ENCODE results near the gene ACP5. TPM values are rescaled to one million over a fixed set of nuclear protein-coding genes. Genes with fewer than 3 reads are reported as not detected.
"Not testable (repeated sequence)": the region's sequence is repeated elsewhere in the genome, so short reads cannot be mapped to it uniquely, and the experiment has no call there.

The ACP5 gene
- total RNA-seq, 4 donors from 2014 or later = 16.5 to 36.3 (median 23.4) TPM

DNA sequence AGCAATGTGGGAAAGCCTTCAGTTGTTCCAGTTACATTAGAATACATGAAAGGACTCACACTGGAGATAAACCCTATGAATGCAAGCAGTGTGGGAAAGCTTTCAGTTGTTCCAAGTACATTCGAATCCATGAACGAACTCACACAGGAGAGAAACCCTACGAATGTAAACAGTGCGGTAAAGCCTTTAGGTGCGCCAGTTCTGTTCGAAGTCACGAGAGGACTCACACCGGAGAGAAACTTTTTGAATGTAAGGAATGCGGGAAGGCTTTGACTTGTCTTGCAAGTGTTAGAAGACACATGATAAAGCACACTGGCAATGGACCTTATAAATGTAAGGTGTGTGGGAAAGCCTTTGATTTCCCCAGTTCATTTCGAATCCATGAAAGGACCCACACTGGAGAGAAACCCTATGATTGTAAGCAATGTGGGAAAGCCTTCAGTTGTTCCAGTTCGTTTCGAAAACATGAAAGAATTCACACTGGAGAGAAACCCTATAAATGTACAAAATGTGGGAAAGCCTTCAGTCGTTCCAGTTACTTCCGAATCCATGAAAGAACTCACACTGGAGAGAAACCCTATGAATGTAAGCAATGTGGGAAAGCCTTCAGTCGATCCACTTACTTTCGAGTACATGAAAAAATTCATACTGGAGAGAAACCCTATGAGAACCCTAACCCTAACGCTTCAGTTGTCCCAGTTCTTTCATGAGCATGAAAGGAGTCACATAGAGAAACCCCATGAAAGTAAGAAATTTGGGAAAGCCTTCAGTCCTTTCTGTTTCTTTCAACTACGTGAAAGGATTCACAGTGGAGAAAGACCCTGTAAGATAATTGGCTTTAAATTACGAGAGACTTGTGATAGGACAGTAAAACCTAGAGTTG lies 40.0 kb upstream of the ACP5 start:
- DNase-seq = no peak
- Histone ChIP-seq H3K9me3 (peaks cover 0 to 25% (median 9%) of the 10 kb centered on the region in 4 donors), H3K27me3 (no peaks in the 10 kb centered on the region), H3K4me1 (no peaks in the 10 kb centered on the region), H3K27ac (no peak overlapping the region), H3K36me3 (peaks cover 0 to 69% (median 4%) of the 10 kb centered on the region in 3 donors), H3K4me3 (no peak overlapping the region)
- TF ChIP-seq, protein P1, sequence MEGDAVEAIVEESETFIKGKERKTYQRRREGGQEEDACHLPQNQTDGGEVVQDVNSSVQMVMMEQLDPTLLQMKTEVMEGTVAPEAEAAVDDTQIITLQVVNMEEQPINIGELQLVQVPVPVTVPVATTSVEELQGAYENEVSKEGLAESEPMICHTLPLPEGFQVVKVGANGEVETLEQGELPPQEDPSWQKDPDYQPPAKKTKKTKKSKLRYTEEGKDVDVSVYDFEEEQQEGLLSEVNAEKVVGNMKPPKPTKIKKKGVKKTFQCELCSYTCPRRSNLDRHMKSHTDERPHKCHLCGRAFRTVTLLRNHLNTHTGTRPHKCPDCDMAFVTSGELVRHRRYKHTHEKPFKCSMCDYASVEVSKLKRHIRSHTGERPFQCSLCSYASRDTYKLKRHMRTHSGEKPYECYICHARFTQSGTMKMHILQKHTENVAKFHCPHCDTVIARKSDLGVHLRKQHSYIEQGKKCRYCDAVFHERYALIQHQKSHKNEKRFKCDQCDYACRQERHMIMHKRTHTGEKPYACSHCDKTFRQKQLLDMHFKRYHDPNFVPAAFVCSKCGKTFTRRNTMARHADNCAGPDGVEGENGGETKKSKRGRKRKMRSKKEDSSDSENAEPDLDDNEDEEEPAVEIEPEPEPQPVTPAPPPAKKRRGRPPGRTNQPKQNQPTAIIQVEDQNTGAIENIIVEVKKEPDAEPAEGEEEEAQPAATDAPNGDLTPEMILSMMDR (IDR thresholded peaks at IDR 0.05) = no peak
- TF ChIP-seq POLR2A (IDR thresholded peaks at IDR 0.05) = no peak

DNA sequence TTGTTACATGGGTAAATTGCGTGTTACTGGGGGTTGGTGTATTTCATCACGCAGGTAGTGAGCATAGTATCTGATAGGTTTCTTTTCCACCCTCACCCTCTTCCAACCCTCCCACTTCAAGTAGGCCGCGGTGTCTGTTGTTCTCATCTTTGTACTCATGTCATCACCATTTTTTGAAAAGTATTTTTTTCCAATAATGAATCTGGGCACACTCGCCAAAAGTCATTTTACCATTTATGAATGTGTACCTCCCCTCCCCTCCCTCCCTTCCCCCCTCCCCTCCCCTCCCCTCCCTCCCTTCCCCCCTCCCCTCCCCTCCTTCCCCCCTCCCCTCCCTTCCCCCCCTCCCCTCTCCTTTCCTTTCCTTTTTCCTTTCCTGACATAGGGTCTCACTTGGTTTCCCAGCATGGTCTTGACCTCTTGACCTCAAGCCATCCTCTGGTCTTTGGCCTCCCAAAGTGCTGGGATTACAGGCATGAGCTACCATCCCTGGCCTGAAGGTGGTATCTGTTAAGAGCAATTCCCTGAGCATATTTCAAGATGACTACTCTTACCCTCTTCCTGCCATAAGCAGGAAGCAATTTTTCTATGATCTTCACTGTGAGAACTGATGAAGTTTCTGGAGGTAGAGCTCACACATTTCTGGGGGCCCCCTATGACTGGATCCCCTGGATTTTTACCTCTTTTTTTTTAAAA lies 35.5 kb upstream of the ACP5 start:
- TF ChIP-seq, protein P1 (IDR thresholded peaks at IDR 0.05) = peak in 1 of 6 experiments; percentile 8
- TF ChIP-seq POLR2A (IDR thresholded peaks at IDR 0.05) = no peak
- DNase-seq = no peak
- H3K9me3 ChIP-seq = peaks cover 0 to 22% (median 6%) of the 10 kb centered on the region in 4 donors
- no peak overlapping the region for H3K27ac ChIP-seq
- H3K4me1 ChIP-seq = no peaks in the 10 kb centered on the region
- H3K4me3 ChIP-seq = no peak overlapping the region
- H3K36me3 ChIP-seq = peaks cover 0 to 42% (median 4%) of the 10 kb centered on the region in 3 donors
- no peaks in the 10 kb centered on the region for H3K27me3 ChIP-seq

DNA sequence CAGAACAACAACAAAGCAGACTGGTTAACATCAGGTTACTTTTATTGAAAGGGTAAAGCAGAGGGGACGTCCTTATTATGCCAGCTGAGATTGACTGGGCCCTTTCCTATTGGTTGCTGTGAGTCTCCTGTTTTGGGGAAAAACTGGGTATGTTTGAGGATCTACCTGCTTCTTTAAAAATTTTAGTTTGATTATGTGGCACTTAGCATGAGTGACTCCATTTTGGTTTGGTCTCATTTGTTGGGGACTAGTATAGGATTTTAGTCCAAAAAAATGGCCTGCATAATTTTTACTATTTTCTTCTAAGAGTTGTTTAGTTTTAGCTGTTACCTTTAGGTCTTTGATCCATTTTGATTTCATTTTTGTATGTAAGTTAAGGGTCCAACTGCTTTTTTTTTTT lies 34.3 kb upstream of the ACP5 start:
- no peak for DNase-seq
- no peak for TF ChIP-seq POLR2A (IDR thresholded peaks at IDR 0.05)
- TF ChIP-seq, protein P1 (IDR thresholded peaks at IDR 0.05) = no peak
- H3K4me1 ChIP-seq = no peaks in the 10 kb centered on the region

DNA sequence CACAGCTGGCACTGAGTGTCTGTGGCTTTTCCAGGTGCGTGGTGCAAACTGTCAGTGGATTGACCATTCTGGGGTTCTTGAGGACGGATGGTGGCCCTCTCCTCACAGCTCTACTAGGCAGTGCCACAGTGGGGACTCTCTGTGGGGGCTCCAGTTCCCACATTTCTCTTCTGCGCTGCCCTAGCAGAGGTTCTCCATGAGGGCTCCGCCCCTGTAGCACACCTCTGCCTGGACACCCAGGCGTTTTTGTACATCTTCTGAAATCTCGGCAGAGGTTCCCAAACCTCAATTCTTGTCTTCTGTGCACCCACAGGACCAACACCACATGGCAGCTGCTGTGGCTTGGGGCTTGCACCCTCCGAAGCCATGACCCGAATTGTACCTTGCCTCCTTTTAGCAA lies 29.0 kb upstream of the ACP5 start:
- TF ChIP-seq, protein P1 (IDR thresholded peaks at IDR 0.05) = no peak
- no peak for TF ChIP-seq POLR2A (IDR thresholded peaks at IDR 0.05)
- Histone ChIP-seq H3K4me3 (no peak overlapping the region), H3K4me1 (no peaks in the 10 kb centered on the region), H3K27ac (no peak overlapping the region), H3K9me3 (peaks cover 0 to 13% (median 3%) of the 10 kb centered on the region in 4 donors), H3K27me3 (no peaks in the 10 kb centered on the region), H3K36me3 (peaks cover 0 to 15% (median 0%) of the 10 kb centered on the region in 3 donors)
- DNase-seq = no peak

More for the DNA sequence above, 34.3 kb upstream of the ACP5 start:
- H3K27me3 ChIP-seq = no peaks in the 10 kb centered on the region
- peaks cover 0 to 10% (median 3%) of the 10 kb centered on the region in 4 donors for H3K9me3 ChIP-seq
- H3K4me3 ChIP-seq = no peak overlapping the region
- H3K36me3 ChIP-seq = peaks cover 0 to 32% (median 0%) of the 10 kb centered on the region in 3 donors
- H3K27ac ChIP-seq = no peak overlapping the region

DNA sequence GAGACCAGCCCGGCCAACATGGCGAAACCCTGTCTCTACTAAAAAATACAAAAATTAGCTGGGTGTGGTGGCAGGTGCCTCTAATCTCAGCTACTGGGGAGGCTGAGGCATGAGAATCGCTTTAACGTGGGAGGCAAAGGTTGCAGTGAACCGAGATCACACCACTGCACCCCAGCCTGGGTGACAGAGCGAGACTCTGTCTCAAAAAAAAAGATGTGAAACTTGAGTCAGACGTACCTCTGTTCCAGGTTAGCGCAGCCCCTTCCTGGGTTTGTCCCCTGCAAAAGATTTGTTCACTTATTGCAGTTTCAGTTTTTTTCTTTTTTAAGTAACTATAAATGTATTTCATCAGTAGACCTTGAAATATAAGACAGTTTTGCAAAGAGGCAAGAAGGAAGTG lies 22.3 kb upstream of the ACP5 start:
- H3K27me3 ChIP-seq, H3K9me3 ChIP-seq, DNase-seq, H3K27ac ChIP-seq, H3K4me1 ChIP-seq, H3K36me3 ChIP-seq, H3K4me3 ChIP-seq: not testable (repeated sequence)

DNA sequence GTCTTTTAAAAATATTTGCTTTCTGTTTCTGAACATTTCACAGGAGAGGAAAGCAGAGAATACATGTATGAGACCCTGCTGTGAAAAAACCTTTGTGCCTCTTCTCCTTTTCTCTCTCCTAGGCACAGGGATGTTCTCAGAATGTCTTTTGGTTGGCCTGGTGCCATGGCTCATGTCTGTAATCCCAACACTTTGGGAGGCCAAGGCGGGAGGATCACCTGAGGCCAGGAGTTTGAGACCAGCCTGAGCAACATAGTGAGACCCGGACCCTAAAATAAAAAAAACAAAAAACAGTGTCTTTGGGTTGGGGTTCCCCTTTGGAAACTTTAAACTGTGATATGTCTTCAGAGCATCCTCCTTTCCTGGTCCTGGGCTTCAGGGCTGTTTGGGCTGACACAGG lies 21.3 kb upstream of the ACP5 start:
- no peaks in the 10 kb centered on the region for H3K27me3 ChIP-seq
- H3K4me1 ChIP-seq = peaks cover 0 to 7% (median 2%) of the 10 kb centered on the region in 4 donors
- TF ChIP-seq POLR2A (IDR thresholded peaks at IDR 0.05) = no peak
- TF ChIP-seq, protein P1 (IDR thresholded peaks at IDR 0.05) = no peak
- H3K9me3 ChIP-seq = no peaks in the 10 kb centered on the region
- no peak for DNase-seq
- H3K36me3 ChIP-seq = no peaks in the 10 kb centered on the region
- no peak overlapping the region for H3K4me3 ChIP-seq
- H3K27ac ChIP-seq = no peak overlapping the region

All from Peyer's patch (tissue), 4 donors.